Measurements from ENCODE around the gene BCAP31. TPM values are rescaled to one million over a fixed set of nuclear protein-coding genes. Genes with fewer than 3 reads are reported as not detected.

Gene BCAP31
- total RNA-seq, 1 experiment from 2014 or later: 432 TPM

DNA sequence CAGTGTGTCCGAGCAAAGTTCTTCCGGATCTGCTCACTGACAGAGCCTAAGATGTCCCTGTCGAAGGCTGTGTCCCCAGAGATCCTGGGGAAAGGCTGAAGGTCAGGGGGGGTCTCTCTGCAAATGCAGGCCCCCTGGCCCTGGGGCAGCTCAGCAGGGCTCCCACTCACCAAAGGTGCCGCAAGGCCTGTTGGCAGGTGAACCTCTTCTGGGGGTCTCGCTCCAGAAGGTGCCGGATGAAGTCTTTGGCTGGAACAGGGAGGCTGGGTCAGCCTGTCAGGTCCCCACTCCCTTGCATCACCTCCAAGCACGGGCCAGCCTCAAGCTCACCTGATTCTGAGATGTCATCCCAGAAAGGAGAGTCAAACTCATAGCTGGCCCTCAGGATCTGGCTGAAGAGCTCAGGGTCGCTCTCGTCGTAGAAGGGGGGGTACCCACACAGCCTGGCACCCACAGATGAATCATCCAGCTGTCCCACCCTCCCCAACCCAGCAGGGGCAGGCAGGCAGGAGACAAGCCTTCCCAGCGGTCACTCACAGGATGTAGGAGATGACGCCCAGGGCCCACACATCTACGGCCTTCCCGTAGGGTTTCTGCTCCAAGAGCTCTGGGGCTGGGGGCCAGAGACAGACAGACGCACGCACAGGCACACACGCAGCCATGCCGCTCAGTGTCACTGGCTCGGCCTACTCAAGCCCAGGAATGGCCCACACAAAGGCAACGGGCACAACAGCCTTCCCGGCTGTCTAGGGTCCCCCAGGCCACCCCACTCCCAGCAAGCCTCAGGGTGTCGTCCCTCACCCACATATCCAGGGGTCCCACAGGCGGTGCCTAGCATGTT is 53.2 kb downstream of the BCAP31 start:
- intact Hi-C loops (cut with micrococcal nuclease; ENCODE audit: unreplicated experiment) (no loop called here), in situ Hi-C loops (cut with HindIII; ENCODE audit: low pct_unique_long_range_greater_than_20kb, low sequenced_read_pairs) (no loop called here)
- CTCF ChIA-PET: interaction anchor here (0.7 kb wide), 2 partner anchors 25 to 40 kb away, joined by 3 to 4 read pairs; no protein-coding TSS in a partner anchor
- Histone ChIP-seq H3K9me3 (ENCODE audit: control insufficient read depth, insufficient read depth, low read depth, low read length) (no peaks in the 10 kb centered on the region), H3K4me3 (ENCODE audit: low read depth in 2 of 2, low read length in 2 of 2) (no peak overlapping the region), H3K27ac (ENCODE audit: low read length) (no peak overlapping the region), H3K36me3 (ENCODE audit: control insufficient read depth, insufficient read depth, low read length) (no peaks in the 10 kb centered on the region), H3K4me1 (ENCODE audit: control insufficient read depth, insufficient read depth, low read length) (no peaks in the 10 kb centered on the region), H3K27me3 (ENCODE audit: control insufficient read depth, insufficient read depth, low read length) (no peaks in the 10 kb centered on the region)
- TF ChIP-seq, protein P1, sequence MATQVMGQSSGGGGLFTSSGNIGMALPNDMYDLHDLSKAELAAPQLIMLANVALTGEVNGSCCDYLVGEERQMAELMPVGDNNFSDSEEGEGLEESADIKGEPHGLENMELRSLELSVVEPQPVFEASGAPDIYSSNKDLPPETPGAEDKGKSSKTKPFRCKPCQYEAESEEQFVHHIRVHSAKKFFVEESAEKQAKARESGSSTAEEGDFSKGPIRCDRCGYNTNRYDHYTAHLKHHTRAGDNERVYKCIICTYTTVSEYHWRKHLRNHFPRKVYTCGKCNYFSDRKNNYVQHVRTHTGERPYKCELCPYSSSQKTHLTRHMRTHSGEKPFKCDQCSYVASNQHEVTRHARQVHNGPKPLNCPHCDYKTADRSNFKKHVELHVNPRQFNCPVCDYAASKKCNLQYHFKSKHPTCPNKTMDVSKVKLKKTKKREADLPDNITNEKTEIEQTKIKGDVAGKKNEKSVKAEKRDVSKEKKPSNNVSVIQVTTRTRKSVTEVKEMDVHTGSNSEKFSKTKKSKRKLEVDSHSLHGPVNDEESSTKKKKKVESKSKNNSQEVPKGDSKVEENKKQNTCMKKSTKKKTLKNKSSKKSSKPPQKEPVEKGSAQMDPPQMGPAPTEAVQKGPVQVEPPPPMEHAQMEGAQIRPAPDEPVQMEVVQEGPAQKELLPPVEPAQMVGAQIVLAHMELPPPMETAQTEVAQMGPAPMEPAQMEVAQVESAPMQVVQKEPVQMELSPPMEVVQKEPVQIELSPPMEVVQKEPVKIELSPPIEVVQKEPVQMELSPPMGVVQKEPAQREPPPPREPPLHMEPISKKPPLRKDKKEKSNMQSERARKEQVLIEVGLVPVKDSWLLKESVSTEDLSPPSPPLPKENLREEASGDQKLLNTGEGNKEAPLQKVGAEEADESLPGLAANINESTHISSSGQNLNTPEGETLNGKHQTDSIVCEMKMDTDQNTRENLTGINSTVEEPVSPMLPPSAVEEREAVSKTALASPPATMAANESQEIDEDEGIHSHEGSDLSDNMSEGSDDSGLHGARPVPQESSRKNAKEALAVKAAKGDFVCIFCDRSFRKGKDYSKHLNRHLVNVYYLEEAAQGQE (IDR thresholded peaks at IDR 0.05; ENCODE audit: insufficient read depth in 1 of 2, low read depth in 2 of 2, low read length in 1 of 2): no peak
- no peak for TF ChIP-seq TCF7L2 (IDR thresholded peaks at IDR 0.05; ENCODE audit: low read depth, low read length)
- no peak for TF ChIP-seq POLR2AphosphoS5 (IDR thresholded peaks at IDR 0.05; ENCODE audit: low read depth, low read length)
- no peak for TF ChIP-seq CTCF (IDR thresholded peaks at IDR 0.05)
- TF ChIP-seq SIN3A (IDR thresholded peaks at IDR 0.05; ENCODE audit: borderline replicate concordance, insufficient read depth, low read depth, low read length): no peak
- POLR2A ChIA-PET: no interaction called here
- DNase-seq (ENCODE audit: low read depth, low spot score) (no peak), ATAC-seq (no peak)
- BruUV-seq (replicated peaks): no TSS peak

DNA sequence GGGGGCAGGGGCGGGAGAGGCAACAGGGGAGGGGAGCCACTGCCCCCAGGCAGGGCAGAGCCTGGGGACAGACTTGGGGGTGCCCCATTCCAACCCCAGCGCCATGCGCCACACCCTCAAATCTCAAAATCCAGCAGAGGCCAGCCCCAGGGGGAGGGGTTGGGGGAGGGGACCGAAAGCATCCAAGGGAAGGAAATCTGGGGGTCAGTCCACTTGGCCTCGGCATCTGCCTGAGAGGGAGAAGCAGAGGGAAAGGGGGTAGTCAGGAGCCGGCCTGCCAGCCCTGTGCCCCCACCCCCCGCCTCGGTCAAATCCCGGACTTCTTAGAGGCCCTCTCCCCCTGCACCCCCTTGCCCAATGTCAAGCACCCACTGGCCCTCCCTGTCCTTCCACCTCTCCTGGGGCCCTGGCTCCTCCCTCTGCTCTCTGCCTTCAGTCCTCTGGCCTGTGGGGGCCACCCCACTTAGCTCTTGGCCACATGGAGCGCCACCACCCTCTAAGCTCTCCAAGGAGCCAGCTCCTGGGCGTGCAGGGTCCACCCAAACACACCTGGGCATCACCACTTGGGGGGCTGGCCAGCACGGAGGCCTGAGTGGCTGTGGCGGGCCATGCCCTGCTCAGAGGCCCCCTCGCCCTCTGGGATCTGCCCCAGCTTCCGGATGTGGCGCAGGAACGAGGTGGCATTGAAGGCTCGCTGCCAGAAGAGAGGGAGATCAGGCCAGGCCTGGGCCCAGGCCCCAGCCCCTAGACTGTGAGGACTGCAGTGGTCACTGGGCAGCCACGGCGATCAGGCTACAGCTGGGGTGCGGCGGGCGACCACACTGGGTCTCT is 54.1 kb downstream of the BCAP31 start:
- Histone ChIP-seq H3K4me1 (ENCODE audit: control insufficient read depth, insufficient read depth, low read length) (no peaks in the 10 kb centered on the region), H3K27ac (ENCODE audit: low read length) (no peak overlapping the region), H3K36me3 (ENCODE audit: control insufficient read depth, insufficient read depth, low read length) (no peaks in the 10 kb centered on the region), H3K27me3 (ENCODE audit: control insufficient read depth, insufficient read depth, low read length) (no peaks in the 10 kb centered on the region), H3K9me3 (ENCODE audit: control insufficient read depth, insufficient read depth, low read depth, low read length) (no peaks in the 10 kb centered on the region), H3K4me3 (ENCODE audit: low read depth in 2 of 2, low read length in 2 of 2) (no peak overlapping the region)
- CTCF ChIA-PET: interaction anchor here (0.7 kb wide), 2 partner anchors 24 to 40 kb away, joined by 3 to 4 read pairs; no protein-coding TSS in a partner anchor
- no TSS peak for BruUV-seq (replicated peaks)
- intact Hi-C loops (cut with micrococcal nuclease; ENCODE audit: unreplicated experiment) (loop anchor here (5.0 kb wide), 1 partner anchor 58 kb away; no protein-coding TSS in a partner anchor), in situ Hi-C loops (cut with HindIII; ENCODE audit: low pct_unique_long_range_greater_than_20kb, low sequenced_read_pairs) (no loop called here)
- TF ChIP-seq TCF7L2 (IDR thresholded peaks at IDR 0.05; ENCODE audit: low read depth, low read length): no peak
- no peak for TF ChIP-seq SIN3A (IDR thresholded peaks at IDR 0.05; ENCODE audit: borderline replicate concordance, insufficient read depth, low read depth, low read length)
- TF ChIP-seq, protein P1 (IDR thresholded peaks at IDR 0.05; ENCODE audit: insufficient read depth in 1 of 2, low read depth in 2 of 2, low read length in 1 of 2): no peak
- no peak for TF ChIP-seq CTCF (IDR thresholded peaks at IDR 0.05)
- TF ChIP-seq POLR2AphosphoS5 (IDR thresholded peaks at IDR 0.05; ENCODE audit: low read depth, low read length): no peak
- DNase-seq (ENCODE audit: low read depth, low spot score) (no peak), ATAC-seq (no peak)
- POLR2A ChIA-PET: no interaction called here

Data from Panc1 (cell line).